OCI-LY7 (cell line): ENCODE measurements around the gene SOX12. TPM values are rescaled to one million over a fixed set of nuclear protein-coding genes. Genes with fewer than 3 reads are reported as not detected.
"Not testable (repeated sequence)": the region's sequence is repeated elsewhere in the genome, so short reads cannot be mapped to it uniquely, and the experiment has no call there.

Source experiments
- BruUV-seq: library from RNA; stranded (reverse); fragments of 400-500 nt; replicated peaks from 2 replicates; lab custom pipeline; 2021; lab: Mats Ljungman, UMichigan
- CTCF ChIA-PET: fragments of 300-600 bp; sonication (Branson Sonifier 250); formaldehyde crosslinking; loops from one replicate; lab custom pipeline; 2022; ENCODE audit warnings: antibody characterized with exemption; ENCODE audit not compliant: unreplicated experiment; lab: Charles Lee
- POLR2A ChIA-PET: fragments of 300-600 bp; sonication (Branson Sonifier 250); formaldehyde crosslinking; loops from one replicate; lab custom pipeline; 2022; ENCODE audit warnings: antibody characterized with exemption; lab: Charles Lee
- DNase-seq: peaks from one replicate; pipeline ENCODE4 v3.0.0-alpha.2; 2015; ENCODE audit warnings: low spot score
- H2AFZ ChIP-seq: fragments of 200-600 bp; sonication (generic), shearing (Covaris generic); 2 replicates; pipeline ENCODE4 v1.6.1; 2014; ENCODE audit warnings: mild to moderate bottlenecking, antibody characterized with exemption, low read length, moderate library complexity
- H3K27ac ChIP-seq: fragments of 200-600 bp; sonication (generic); 2 replicates; pipeline ENCODE4 v1.5.1; 2014; ENCODE audit warnings: mixed run types, low read depth, mild to moderate bottlenecking, moderate library complexity, low read length, inconsistent platforms; ENCODE audit not compliant: poor library complexity, severe bottlenecking
- H3K36me3 ChIP-seq: fragments of 200-600 bp; sonication (generic); 2 replicates; pipeline ENCODE4 v1.6.1; 2014; ENCODE audit warnings: mild to moderate bottlenecking, antibody characterized with exemption, low read length, moderate library complexity, mixed read lengths; ENCODE audit not compliant: insufficient read depth
- H3K4me1 ChIP-seq: fragments of 200-600 bp; sonication (generic); 2 replicates; pipeline ENCODE4 v1.5.1; 2014; ENCODE audit warnings: mild to moderate bottlenecking, low read length; ENCODE audit not compliant: insufficient read depth, poor library complexity, severe bottlenecking
- H3K4me2 ChIP-seq: fragments of 200-600 bp; sonication (generic); 2 replicates; pipeline ENCODE4 v1.6.1; 2014; ENCODE audit warnings: mild to moderate bottlenecking, low read length
- H3K4me3 ChIP-seq: fragments of 200-600 bp; sonication (generic); 2 replicates; pipeline ENCODE4 v1.5.1; 2014; ENCODE audit warnings: mild to moderate bottlenecking, low read depth, low read length; ENCODE audit not compliant: poor library complexity, severe bottlenecking
- H3K79me2 ChIP-seq: fragments of 200-600 bp; sonication (generic); 2 replicates; pipeline ENCODE4 v1.6.1; 2016; ENCODE audit warnings: low read depth, mild to moderate bottlenecking, low read length, moderate library complexity, mixed read lengths; ENCODE audit not compliant: insufficient read depth
- H3K9me2 ChIP-seq: fragments of 200-600 bp; sonication (generic); 2 replicates; pipeline ENCODE4 v1.6.1; 2016; ENCODE audit warnings: mild to moderate bottlenecking, low read length, mixed read lengths; ENCODE audit not compliant: insufficient read depth
- H3K9me3 ChIP-seq: fragments of 200-600 bp; sonication (generic); 2 replicates; pipeline ENCODE4 v1.6.1; 2014; ENCODE audit warnings: mild to moderate bottlenecking, mixed run types, low read length, mixed read lengths
- H4K20me1 ChIP-seq: fragments of 200-600 bp; sonication (generic); 2 replicates; pipeline ENCODE4 v1.6.1; 2014; ENCODE audit warnings: mild to moderate bottlenecking, antibody characterized with exemption, low read length, moderate library complexity, mixed read lengths; ENCODE audit not compliant: insufficient read depth
- EZH2phosphoT487 ChIP-seq: fragments of 200-600 bp; sonication (generic); IDR thresholded peaks from 2 replicates; pipeline ENCODE4 v1.6.1; 2018; ENCODE audit warnings: low read depth, borderline replicate concordance, mild to moderate bottlenecking, mixed run types, antibody characterized with exemption, low read length, moderate library complexity, mixed read lengths
- intact Hi-C: fragments of 100-400 bp; cut with micrococcal nuclease; formaldehyde crosslinking; loops from one replicate; pipeline ENCODE4 v1.10.0; 2022; ENCODE audit not compliant: unreplicated experiment
- total RNA-seq, 2 experiments: library from RNA; depleted of rRNA in 1 of 2; stranded (reverse); fragments of >200 nt in 1 of 2; shearing (Covaris generic) in 1 of 2; gene quantifications; 2 replicates each; pipeline ENCODE4 v1.2.3, GENCODE V29; 2014 to 2022
- TF ChIP-seq, protein P1 (sequence below): fragments of 200-600 bp; sonication (generic); conservative IDR thresholded peaks from 2 replicates; pipeline ENCODE4 v1.5.1; 2014; ENCODE audit warnings: mild to moderate bottlenecking, antibody characterized with exemption, low read length, moderate library complexity, mixed read lengths

SOX12 gene
- total RNA-seq, 2 experiments from 2014 or later, result 16.4 to 43.8 TPM

- no peaks in the 10 kb centered on the region for H3K9me3 ChIP-seq
- 0 out of 2 replicates have a peak, but pooled peaks cover 7% of the 10 kb centered on the region for H3K79me2 ChIP-seq
- no TSS peak for BruUV-seq
- H3K4me1 ChIP-seq, result peaks cover 36% of the 10 kb centered on the region
- no peak for DNase-seq
- no peaks in the 10 kb centered on the region for H3K36me3 ChIP-seq
- H3K9me2 ChIP-seq, result no peaks in the 10 kb centered on the region
- TF ChIP-seq, protein P1, sequence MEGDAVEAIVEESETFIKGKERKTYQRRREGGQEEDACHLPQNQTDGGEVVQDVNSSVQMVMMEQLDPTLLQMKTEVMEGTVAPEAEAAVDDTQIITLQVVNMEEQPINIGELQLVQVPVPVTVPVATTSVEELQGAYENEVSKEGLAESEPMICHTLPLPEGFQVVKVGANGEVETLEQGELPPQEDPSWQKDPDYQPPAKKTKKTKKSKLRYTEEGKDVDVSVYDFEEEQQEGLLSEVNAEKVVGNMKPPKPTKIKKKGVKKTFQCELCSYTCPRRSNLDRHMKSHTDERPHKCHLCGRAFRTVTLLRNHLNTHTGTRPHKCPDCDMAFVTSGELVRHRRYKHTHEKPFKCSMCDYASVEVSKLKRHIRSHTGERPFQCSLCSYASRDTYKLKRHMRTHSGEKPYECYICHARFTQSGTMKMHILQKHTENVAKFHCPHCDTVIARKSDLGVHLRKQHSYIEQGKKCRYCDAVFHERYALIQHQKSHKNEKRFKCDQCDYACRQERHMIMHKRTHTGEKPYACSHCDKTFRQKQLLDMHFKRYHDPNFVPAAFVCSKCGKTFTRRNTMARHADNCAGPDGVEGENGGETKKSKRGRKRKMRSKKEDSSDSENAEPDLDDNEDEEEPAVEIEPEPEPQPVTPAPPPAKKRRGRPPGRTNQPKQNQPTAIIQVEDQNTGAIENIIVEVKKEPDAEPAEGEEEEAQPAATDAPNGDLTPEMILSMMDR, result no peak
- TF ChIP-seq EZH2phosphoT487, result no peak
- no peak overlapping the region for H2AFZ ChIP-seq
- POLR2A ChIA-PET, result interaction anchor here (1.0 to 1.2 kb wide), 4 partner anchors 14 to 105 kb away, joined by 3 to 6 read pairs (median 3); no protein-coding TSS in a partner anchor
- no peak overlapping the region for H3K4me3 ChIP-seq
- no peaks in the 10 kb centered on the region for H4K20me1 ChIP-seq
- CTCF ChIA-PET, result no interaction called here
- intact Hi-C loops, result no loop called here
- no peak overlapping the region for H3K27ac ChIP-seq
- no peak overlapping the region for H3K4me2 ChIP-seq
Observed at GRCh38 chr20:376750-377149, 51.4 kb downstream of the SOX12 start.

DNA sequence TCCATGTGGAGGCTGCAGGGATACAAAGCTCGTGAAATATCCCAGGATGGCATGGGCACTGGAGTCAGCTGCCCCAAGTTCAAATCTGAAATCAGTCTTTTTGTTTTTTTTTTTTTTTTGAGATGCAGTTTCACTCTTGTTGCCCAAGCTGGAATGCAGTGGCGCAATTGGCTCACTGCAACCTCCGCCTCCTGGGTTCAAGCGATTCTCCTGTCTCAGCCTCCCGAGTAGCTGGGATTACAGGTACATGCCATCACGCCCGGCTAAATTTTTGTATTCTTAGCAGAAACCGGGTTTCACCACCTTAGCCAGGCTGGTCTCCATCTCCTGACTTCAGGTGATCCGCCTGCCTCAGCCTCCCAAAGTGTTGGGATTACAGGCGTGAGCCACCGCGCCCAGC, 52.2 kb downstream of the SOX12 start:
- CTCF ChIA-PET, result interaction anchor here (0.6 kb wide), 1 partner anchor 268 kb away, joined by 4 read pairs; no protein-coding TSS in a partner anchor
- H3K9me3 ChIP-seq, H3K9me2 ChIP-seq, BruUV-seq, H3K4me3 ChIP-seq, intact Hi-C loops, H3K27ac ChIP-seq, H4K20me1 ChIP-seq, H3K36me3 ChIP-seq, H3K4me2 ChIP-seq, H2AFZ ChIP-seq, DNase-seq: not testable (repeated sequence)
- peaks cover 36% of the 10 kb centered on the region for H3K4me1 ChIP-seq
- peaks cover 13% of the 10 kb centered on the region for H3K79me2 ChIP-seq
- POLR2A ChIA-PET, result interaction anchor here (0.6 to 1.2 kb wide), 4 partner anchors 15 to 53 kb away, joined by 3 to 6 read pairs (median 3); no protein-coding TSS in a partner anchor

DNA sequence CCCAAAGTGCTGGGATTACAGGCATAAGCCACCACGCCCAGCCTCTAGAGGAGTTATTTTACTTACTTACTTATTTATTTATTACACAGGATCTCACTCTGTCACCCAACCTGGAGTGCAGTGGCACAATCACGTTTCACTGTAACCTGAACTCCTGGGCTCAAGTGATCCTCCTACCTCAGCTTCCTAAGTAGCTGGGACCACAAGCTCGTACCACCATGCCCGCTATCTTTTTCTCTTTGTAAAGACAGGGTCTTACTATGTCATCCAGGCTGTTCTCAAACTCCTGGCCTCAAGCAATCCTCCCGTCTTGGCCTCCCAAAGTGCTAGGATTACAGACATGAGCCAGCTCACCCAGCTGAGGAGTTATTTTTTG, 53.6 kb downstream of the SOX12 start:
- Histone ChIP-seq H3K9me3 (no peaks in the 10 kb centered on the region), H3K4me1 (peaks cover 42% of the 10 kb centered on the region), H3K4me3 (no peak overlapping the region), H3K27ac (no peak overlapping the region), H4K20me1 (peaks cover 16% of the 10 kb centered on the region; the same call in 1 of the 2 replicates), H3K9me2 (no peaks in the 10 kb centered on the region), H2AFZ (no peak overlapping the region), H3K4me2 (no peak overlapping the region), H3K79me2 (peaks cover 27% of the 10 kb centered on the region), H3K36me3 (peaks cover 16% of the 10 kb centered on the region)
- POLR2A ChIA-PET, result interaction anchor here (0.6 to 4.7 kb wide), 7 partner anchors 9 to 72 kb away, joined by 3 to 49 read pairs (median 5); no protein-coding TSS in a partner anchor
- DNase-seq, result no peak
- CTCF ChIA-PET, result no interaction called here
- no peak for TF ChIP-seq EZH2phosphoT487
- TF ChIP-seq, protein P1, result no peak
- no TSS peak for BruUV-seq
- intact Hi-C loops, result no loop called here

Other genes starting within 250 kb of the SOX12 start
- not detected in 2 replicates for gene DEFB125, start 237.9 kb upstream of the SOX12 start, total RNA-seq (2014; rRNA removed; shearing (Covaris generic))
- not detected in 2 replicates for gene DEFB125, start 237.9 kb upstream of the SOX12 start, total RNA-seq (2022)
- gene DEFB126, start 183.0 kb upstream of the SOX12 start, total RNA-seq (2014; rRNA removed; shearing (Covaris generic)), result not detected in 2 replicates
- not detected in 2 replicates for gene DEFB126, start 183.0 kb upstream of the SOX12 start, total RNA-seq (2022)
- gene DEFB127, start 168.1 kb upstream of the SOX12 start, total RNA-seq (2014; rRNA removed; shearing (Covaris generic)), result not detected in 2 replicates
- not detected in 2 replicates for gene DEFB127, start 168.1 kb upstream of the SOX12 start, total RNA-seq (2022)
- gene DEFB128, start 135.8 kb upstream of the SOX12 start, total RNA-seq (2014; rRNA removed; shearing (Covaris generic)), result not detected in 2 replicates
- gene DEFB128, start 135.8 kb upstream of the SOX12 start, total RNA-seq (2022), result not detected in 2 replicates
- gene DEFB129, start 98.3 kb upstream of the SOX12 start, total RNA-seq (2014; rRNA removed; shearing (Covaris generic)), result not detected in 2 replicates
- not detected in 2 replicates for gene DEFB129, start 98.3 kb upstream of the SOX12 start, total RNA-seq (2022)
- gene DEFB132, start 67.8 kb upstream of the SOX12 start, total RNA-seq (2014; rRNA removed; shearing (Covaris generic)), result not detected in 2 replicates
- gene DEFB132, start 67.8 kb upstream of the SOX12 start, total RNA-seq (2022), result not detected in 2 replicates
- gene C20orf96, start 34.8 kb upstream of the SOX12 start, total RNA-seq (2014; rRNA removed; shearing (Covaris generic)), result 2.6 and 6.3 TPM in 2 replicates
- gene C20orf96, start 34.8 kb upstream of the SOX12 start, total RNA-seq (2022), result 12.6 and 13.1 TPM in 2 replicates
- gene ZCCHC3, start 28.0 kb upstream of the SOX12 start, total RNA-seq (2014; rRNA removed; shearing (Covaris generic)), result 39.8 and 45.3 TPM in 2 replicates
- gene ZCCHC3, start 28.0 kb upstream of the SOX12 start, total RNA-seq (2022), result 34.8 and 35.6 TPM in 2 replicates
- gene NRSN2, start 21.6 kb downstream of the SOX12 start, total RNA-seq (2014; rRNA removed; shearing (Covaris generic)), result 0.32 and 0.49 TPM in 2 replicates
- 0.66 and 0.86 TPM in 2 replicates for gene NRSN2, start 21.6 kb downstream of the SOX12 start, total RNA-seq (2022)
- gene TRIB3, start 55.2 kb downstream of the SOX12 start, total RNA-seq (2014; rRNA removed; shearing (Covaris generic)), result 87.2 and 114 TPM in 2 replicates
- gene TRIB3, start 55.2 kb downstream of the SOX12 start, total RNA-seq (2022), result 92.7 and 111 TPM in 2 replicates
- 61.8 and 82.9 TPM in 2 replicates for gene RBCK1, start 82.7 kb downstream of the SOX12 start, total RNA-seq (2014; rRNA removed; shearing (Covaris generic))
- gene RBCK1, start 82.7 kb downstream of the SOX12 start, total RNA-seq (2022), result 140 and 151 TPM in 2 replicates
- gene TBC1D20, start 137.0 kb downstream of the SOX12 start, total RNA-seq (2014; rRNA removed; shearing (Covaris generic)), result 20.8 and 22.1 TPM in 2 replicates
- gene TBC1D20, start 137.0 kb downstream of the SOX12 start, total RNA-seq (2022), result 17.4 and 19.0 TPM in 2 replicates
- 69.8 and 90.8 TPM in 2 replicates for gene CSNK2A1, start 218.2 kb downstream of the SOX12 start, total RNA-seq (2014; rRNA removed; shearing (Covaris generic))
- 164 and 174 TPM in 2 replicates for gene CSNK2A1, start 218.2 kb downstream of the SOX12 start, total RNA-seq (2022)